Neural cell (in vitro differentiated cells): ENCODE results near the gene SIL1. TPM values are rescaled to one million over a fixed set of nuclear protein-coding genes. Genes with fewer than 3 reads are reported as not detected.

Experiments used
- H2AFZ ChIP-seq: fragments of 200-600, 300-800 bp; sonication (generic), shearing (Covaris generic); 2 replicates; pipeline ENCODE4 v1.6.0; 2014; ENCODE audit warnings: low read depth, mild to moderate bottlenecking, antibody characterized with exemption, low read length, moderate library complexity
- H3F3A ChIP-seq: fragments of 200-600 bp; shearing (Covaris generic); 2 replicates; pipeline ENCODE4 v1.6.1; 2016; ENCODE audit warnings: mild to moderate bottlenecking, moderate library complexity, mixed read lengths, antibody characterized with exemption, low read length; ENCODE audit not compliant: insufficient read depth, poor library complexity, severe bottlenecking
- H3K27ac ChIP-seq: fragments of 200-600, 300-800 bp; sonication (generic), shearing (Covaris generic); 2 replicates; pipeline ENCODE4 v1.5.1; 2014; ENCODE audit warnings: mild to moderate bottlenecking, low read length, moderate library complexity
- H3K27me3 ChIP-seq: fragments of 300-800, 200-600 bp; sonication (generic), shearing (Covaris generic); 2 replicates; pipeline ENCODE4 v1.6.0; 2014; ENCODE audit warnings: mild to moderate bottlenecking, low read depth, low read length, moderate library complexity; ENCODE audit not compliant: insufficient read depth
- H3K36me3 ChIP-seq: fragments of 300-800, 200-600 bp; sonication (generic), shearing (Covaris generic); 2 replicates; pipeline ENCODE4 v1.5.1; 2014; ENCODE audit warnings: mild to moderate bottlenecking, antibody characterized with exemption, low read length, moderate library complexity; ENCODE audit not compliant: insufficient read depth
- H3K4me2 ChIP-seq: fragments of 300-800, 200-600 bp; sonication (generic), shearing (Covaris generic); 2 replicates; pipeline ENCODE4 v1.6.0; 2014; ENCODE audit warnings: mild to moderate bottlenecking, low read length
- H3K4me3 ChIP-seq: fragments of 300-800, 200-600 bp; sonication (generic), shearing (Covaris generic); 2 replicates; pipeline ENCODE4 v1.5.1; 2014; ENCODE audit warnings: mild to moderate bottlenecking, low read length, moderate library complexity
- H3K79me2 ChIP-seq: fragments of 200-600 bp; shearing (Covaris generic); replicated peaks from 2 replicates; pipeline ENCODE4 v1.6.0; 2014; ENCODE audit warnings: mild to moderate bottlenecking, low read length, moderate library complexity; ENCODE audit not compliant: insufficient read depth
- H3K9ac ChIP-seq: fragments of 300-800, 200-600 bp; sonication (generic), shearing (Covaris generic); 2 replicates; pipeline ENCODE4 v1.6.1; 2016; ENCODE audit warnings: mild to moderate bottlenecking, low read length, mixed read lengths
- H3K9me2 ChIP-seq: fragments of 200-600 bp; shearing (Covaris generic); 2 replicates; pipeline ENCODE4 v1.6.1; 2016; ENCODE audit warnings: mild to moderate bottlenecking, low read length, mixed read lengths; ENCODE audit not compliant: insufficient read depth
- H3K9me3 ChIP-seq: fragments of 200-600, 300-800 bp; sonication (generic), shearing (Covaris generic); 2 replicates; pipeline ENCODE4 v1.6.1; 2016; ENCODE audit warnings: mild to moderate bottlenecking, mixed run types, low read length, moderate library complexity, mixed read lengths
- H4K20me1 ChIP-seq: fragments of 200-600 bp; shearing (Covaris generic); 2 replicates; pipeline ENCODE4 v1.6.1; 2016; ENCODE audit warnings: mild to moderate bottlenecking, mixed run types; ENCODE audit not compliant: insufficient read depth
- EP300 ChIP-seq: fragments of 450-650 bp; conservative IDR thresholded peaks from 2 replicates; pipeline ENCODE4 v1.6.1; 2014; ENCODE audit warnings: antibody characterized with exemption, mild to moderate bottlenecking, moderate library complexity; ENCODE audit not compliant: poor library complexity, severe bottlenecking
- EZH2 ChIP-seq: fragments of 200-600, 300-800 bp; shearing (Covaris generic), sonication (generic); IDR thresholded peaks from 2 replicates; pipeline ENCODE4 v1.6.1; 2014; ENCODE audit warnings: antibody characterized with exemption, low read length, borderline replicate concordance, mild to moderate bottlenecking; ENCODE audit not compliant: insufficient read depth, poor library complexity, severe bottlenecking
- MXI1 ChIP-seq: fragments of 450-650 bp; conservative IDR thresholded peaks from 2 replicates; pipeline ENCODE4 v1.6.1; 2014; ENCODE audit warnings: antibody characterized with exemption, mild to moderate bottlenecking; ENCODE audit not compliant: poor library complexity, severe bottlenecking
- POLR2AphosphoS5 ChIP-seq: IDR thresholded peaks from 2 replicates; pipeline ENCODE4 v1.6.1; 2012
- RAD21 ChIP-seq: fragments of 450-650 bp; conservative IDR thresholded peaks from 2 replicates; pipeline ENCODE4 v1.6.1; 2014; ENCODE audit warnings: antibody characterized with exemption, mild to moderate bottlenecking, moderate library complexity
- SMC3 ChIP-seq: fragments of 450-650 bp; conservative IDR thresholded peaks from 2 replicates; pipeline ENCODE4 v1.6.1; 2014; ENCODE audit warnings: antibody characterized with exemption, mild to moderate bottlenecking, moderate library complexity; ENCODE audit not compliant: poor library complexity
- TAF1 ChIP-seq: IDR thresholded peaks from 2 replicates; pipeline ENCODE4 v1.6.1; 2012; ENCODE audit warnings: low read depth
- polyA plus RNA-seq: library from polyadenylated mRNA; depleted of rRNA; stranded (reverse); fragments of >200 nt; gene quantifications from 2 replicates; pipeline ENCODE4 v1.2.3, GENCODE V29; 2014
- TF ChIP-seq, protein P1 (sequence below): fragments of 450-650 bp; IDR thresholded peaks from 2 replicates; pipeline ENCODE4 v1.5.1; 2014; ENCODE audit warnings: antibody characterized with exemption, mild to moderate bottlenecking, moderate library complexity; ENCODE audit not compliant: poor library complexity, severe bottlenecking
- TF ChIP-seq, protein P2 (sequence below): IDR thresholded peaks from 2 replicates; pipeline ENCODE4 v1.6.1; 2012; ENCODE audit warnings: borderline replicate concordance

Gene SIL1
- polyA plus RNA-seq, 1 donor from 2014 or later = 4.7 TPM

DNA sequence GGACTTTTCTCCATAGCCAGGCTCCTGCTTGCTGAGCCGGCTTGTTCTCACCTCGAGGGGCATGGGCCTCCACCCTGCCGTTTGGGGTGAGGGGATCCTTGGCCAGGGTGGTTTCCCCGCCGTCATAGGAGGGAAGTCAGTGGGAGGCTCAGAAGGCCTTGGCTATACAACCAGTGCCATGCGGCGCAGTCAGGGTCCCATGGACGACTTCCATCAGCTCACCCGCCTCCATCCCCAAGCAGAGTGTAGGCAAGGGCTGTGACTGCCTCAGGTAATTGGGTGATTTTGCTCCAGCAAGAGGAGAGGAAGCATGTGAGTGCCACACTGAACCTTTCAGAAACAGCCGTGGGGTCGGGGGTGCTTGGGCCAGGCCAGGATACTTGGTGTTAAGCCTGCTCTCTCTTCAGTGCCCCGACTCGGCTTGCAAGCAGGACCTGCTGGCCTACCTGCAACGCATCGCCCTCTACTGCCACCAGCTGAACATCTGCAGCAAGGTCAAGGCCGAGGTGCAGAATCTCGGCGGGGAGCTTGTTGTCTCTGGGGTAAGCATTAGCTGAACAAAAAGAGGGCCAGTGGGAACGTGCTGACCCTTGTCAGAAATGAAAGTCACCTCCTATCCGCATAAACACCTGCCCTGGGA lies 265.9 kb downstream of the SIL1 start:
- H3K9me3 ChIP-seq = no peaks in the 10 kb centered on the region
- no peaks in the 10 kb centered on the region for H3K36me3 ChIP-seq
- H3K27me3 ChIP-seq = no peaks in the 10 kb centered on the region
- H3F3A ChIP-seq = no peaks in the 10 kb centered on the region
- H3K9me2 ChIP-seq = no peaks in the 10 kb centered on the region
- no peaks in the 10 kb centered on the region for H4K20me1 ChIP-seq
- H3K79me2 ChIP-seq = no peaks in the 10 kb centered on the region
- no peak overlapping the region for H2AFZ ChIP-seq
- no peak overlapping the region for H3K4me2 ChIP-seq
- H3K9ac ChIP-seq = no peak overlapping the region
- H3K4me3 ChIP-seq = no peak overlapping the region
- TF ChIP-seq MXI1 (no peak), POLR2AphosphoS5 (no peak), EP300 (no peak), RAD21 (no peak), EZH2 (no peak), SMC3 (no peak), TAF1 (no peak)
- TF ChIP-seq, protein P1, sequence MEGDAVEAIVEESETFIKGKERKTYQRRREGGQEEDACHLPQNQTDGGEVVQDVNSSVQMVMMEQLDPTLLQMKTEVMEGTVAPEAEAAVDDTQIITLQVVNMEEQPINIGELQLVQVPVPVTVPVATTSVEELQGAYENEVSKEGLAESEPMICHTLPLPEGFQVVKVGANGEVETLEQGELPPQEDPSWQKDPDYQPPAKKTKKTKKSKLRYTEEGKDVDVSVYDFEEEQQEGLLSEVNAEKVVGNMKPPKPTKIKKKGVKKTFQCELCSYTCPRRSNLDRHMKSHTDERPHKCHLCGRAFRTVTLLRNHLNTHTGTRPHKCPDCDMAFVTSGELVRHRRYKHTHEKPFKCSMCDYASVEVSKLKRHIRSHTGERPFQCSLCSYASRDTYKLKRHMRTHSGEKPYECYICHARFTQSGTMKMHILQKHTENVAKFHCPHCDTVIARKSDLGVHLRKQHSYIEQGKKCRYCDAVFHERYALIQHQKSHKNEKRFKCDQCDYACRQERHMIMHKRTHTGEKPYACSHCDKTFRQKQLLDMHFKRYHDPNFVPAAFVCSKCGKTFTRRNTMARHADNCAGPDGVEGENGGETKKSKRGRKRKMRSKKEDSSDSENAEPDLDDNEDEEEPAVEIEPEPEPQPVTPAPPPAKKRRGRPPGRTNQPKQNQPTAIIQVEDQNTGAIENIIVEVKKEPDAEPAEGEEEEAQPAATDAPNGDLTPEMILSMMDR = no peak
- TF ChIP-seq, protein P2, sequence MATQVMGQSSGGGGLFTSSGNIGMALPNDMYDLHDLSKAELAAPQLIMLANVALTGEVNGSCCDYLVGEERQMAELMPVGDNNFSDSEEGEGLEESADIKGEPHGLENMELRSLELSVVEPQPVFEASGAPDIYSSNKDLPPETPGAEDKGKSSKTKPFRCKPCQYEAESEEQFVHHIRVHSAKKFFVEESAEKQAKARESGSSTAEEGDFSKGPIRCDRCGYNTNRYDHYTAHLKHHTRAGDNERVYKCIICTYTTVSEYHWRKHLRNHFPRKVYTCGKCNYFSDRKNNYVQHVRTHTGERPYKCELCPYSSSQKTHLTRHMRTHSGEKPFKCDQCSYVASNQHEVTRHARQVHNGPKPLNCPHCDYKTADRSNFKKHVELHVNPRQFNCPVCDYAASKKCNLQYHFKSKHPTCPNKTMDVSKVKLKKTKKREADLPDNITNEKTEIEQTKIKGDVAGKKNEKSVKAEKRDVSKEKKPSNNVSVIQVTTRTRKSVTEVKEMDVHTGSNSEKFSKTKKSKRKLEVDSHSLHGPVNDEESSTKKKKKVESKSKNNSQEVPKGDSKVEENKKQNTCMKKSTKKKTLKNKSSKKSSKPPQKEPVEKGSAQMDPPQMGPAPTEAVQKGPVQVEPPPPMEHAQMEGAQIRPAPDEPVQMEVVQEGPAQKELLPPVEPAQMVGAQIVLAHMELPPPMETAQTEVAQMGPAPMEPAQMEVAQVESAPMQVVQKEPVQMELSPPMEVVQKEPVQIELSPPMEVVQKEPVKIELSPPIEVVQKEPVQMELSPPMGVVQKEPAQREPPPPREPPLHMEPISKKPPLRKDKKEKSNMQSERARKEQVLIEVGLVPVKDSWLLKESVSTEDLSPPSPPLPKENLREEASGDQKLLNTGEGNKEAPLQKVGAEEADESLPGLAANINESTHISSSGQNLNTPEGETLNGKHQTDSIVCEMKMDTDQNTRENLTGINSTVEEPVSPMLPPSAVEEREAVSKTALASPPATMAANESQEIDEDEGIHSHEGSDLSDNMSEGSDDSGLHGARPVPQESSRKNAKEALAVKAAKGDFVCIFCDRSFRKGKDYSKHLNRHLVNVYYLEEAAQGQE = no peak
- H3K27ac ChIP-seq = no peak overlapping the region

DNA sequence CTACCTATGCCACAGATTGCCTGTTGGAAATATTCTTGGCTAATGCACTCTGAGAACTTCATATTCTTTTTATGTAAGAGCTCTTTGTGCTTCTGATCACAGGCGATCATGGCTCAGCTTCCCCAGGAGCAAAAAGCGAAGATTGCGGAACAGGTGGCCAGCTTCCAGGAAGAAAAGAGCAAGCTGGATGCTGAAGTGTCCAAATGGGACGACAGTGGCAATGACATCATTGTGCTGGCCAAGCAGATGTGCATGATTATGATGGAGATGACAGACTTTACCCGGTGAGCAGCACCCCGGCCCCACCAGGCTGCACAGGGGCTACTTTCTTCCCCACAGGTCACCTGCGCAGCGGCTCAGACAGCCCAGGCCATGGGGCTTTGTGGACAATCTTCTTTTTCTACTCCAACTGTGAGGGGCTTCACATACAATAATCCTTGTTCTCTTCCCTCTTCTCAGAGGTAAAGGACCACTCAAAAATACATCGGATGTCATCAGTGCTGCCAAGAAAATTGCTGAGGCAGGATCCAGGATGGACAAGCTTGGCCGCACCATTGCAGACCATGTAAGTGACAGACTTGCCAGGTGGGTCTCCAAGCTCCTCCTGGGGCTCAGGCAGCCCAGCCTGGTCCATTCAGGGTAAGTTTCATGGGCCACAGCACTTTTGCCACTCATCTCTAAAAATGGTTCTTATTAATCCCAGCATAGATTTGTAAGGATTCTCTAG lies 267.6 kb downstream of the SIL1 start:
- no peak overlapping the region for H3K4me3 ChIP-seq
- no peak for TF ChIP-seq RAD21
- TF ChIP-seq MXI1 = no peak
- TF ChIP-seq, protein P2 = no peak
- TF ChIP-seq, protein P1 = no peak
- TF ChIP-seq EZH2 = no peak
- TF ChIP-seq TAF1 = no peak
- TF ChIP-seq POLR2AphosphoS5 = no peak
- no peak for TF ChIP-seq SMC3
- no peak for TF ChIP-seq EP300
- no peak overlapping the region for H3K27ac ChIP-seq

More for the DNA sequence above, 267.6 kb downstream of the SIL1 start:
- Histone ChIP-seq H3F3A (no peaks in the 10 kb centered on the region), H3K4me2 (no peak overlapping the region), H3K9me2 (no peaks in the 10 kb centered on the region), H2AFZ (no peak overlapping the region), H3K27me3 (no peaks in the 10 kb centered on the region), H3K79me2 (no peaks in the 10 kb centered on the region), H3K9me3 (no peaks in the 10 kb centered on the region), H3K9ac (no peak overlapping the region), H3K36me3 (no peaks in the 10 kb centered on the region), H4K20me1 (no peaks in the 10 kb centered on the region)
